ES-I3 (cell line): Measurements from ENCODE around the gene CCDC28A.

Experiments used
- H3K36me3 ChIP-seq: 2 replicates; pipeline ENCODE4 v1.6.1; 2013; ENCODE audit warnings: mild to moderate bottlenecking, low read length, control low read depth, moderate library complexity; ENCODE audit not compliant: insufficient read depth
- H3K4me1 ChIP-seq: 2 replicates; pipeline ENCODE4 v1.6.1; 2013; ENCODE audit warnings: mild to moderate bottlenecking, control low read depth, low read length; ENCODE audit not compliant: insufficient read depth
- H3K9ac ChIP-seq: 2 replicates; pipeline ENCODE4 v1.6.1; 2013; ENCODE audit warnings: low read depth, mild to moderate bottlenecking, low read length, moderate library complexity
- H3K9me3 ChIP-seq: 2 replicates; pipeline ENCODE4 v1.6.1; 2013; ENCODE audit warnings: mild to moderate bottlenecking, low read length, moderate library complexity; ENCODE audit not compliant: control insufficient read depth, insufficient read depth

CCDC28A gene

GRCh38 chr6:138774370-138774769, 801 bp downstream of the CCDC28A start:
- Histone ChIP-seq H3K4me1 (peaks cover 6% of the 10 kb centered on the region; the same call in 1 of the 2 replicates), H3K36me3 (no peaks in the 10 kb centered on the region), H3K9ac (peak overlapping the region; percentile 81; the same call in 1 of the 2 replicates), H3K9me3 (no peaks in the 10 kb centered on the region)

DNA sequence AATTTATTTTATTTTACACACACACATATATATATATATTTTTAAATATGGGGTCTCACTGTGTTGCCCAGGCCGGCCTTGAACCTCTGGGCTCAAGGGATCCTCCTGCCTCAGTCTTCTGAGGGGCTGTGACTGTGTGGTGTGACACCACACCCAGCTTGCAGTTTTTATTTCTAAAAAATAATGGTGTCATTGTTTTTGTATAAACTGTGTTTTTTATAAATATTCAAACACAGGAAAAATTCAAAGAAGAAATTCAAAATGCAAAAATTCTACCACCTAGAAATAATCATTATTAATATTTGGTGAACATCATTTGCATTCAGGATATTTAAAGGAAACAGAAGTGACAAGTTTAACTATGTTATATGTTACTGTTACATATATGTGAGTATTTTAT, 3.1 kb downstream of the CCDC28A start:
- Histone ChIP-seq H3K36me3 (no peaks in the 10 kb centered on the region), H3K9me3 (no peaks in the 10 kb centered on the region), H3K4me1 (peaks cover 6% of the 10 kb centered on the region; the same call in 1 of the 2 replicates), H3K9ac (no peak overlapping the region)

GRCh38 chr6:138778331-138778730, 4.8 kb downstream of the CCDC28A start:
- Histone ChIP-seq H3K9ac (no peak overlapping the region), H3K36me3 (no peaks in the 10 kb centered on the region), H3K9me3 (no peaks in the 10 kb centered on the region), H3K4me1 (peaks cover 6% of the 10 kb centered on the region; the same call in 1 of the 2 replicates)

DNA sequence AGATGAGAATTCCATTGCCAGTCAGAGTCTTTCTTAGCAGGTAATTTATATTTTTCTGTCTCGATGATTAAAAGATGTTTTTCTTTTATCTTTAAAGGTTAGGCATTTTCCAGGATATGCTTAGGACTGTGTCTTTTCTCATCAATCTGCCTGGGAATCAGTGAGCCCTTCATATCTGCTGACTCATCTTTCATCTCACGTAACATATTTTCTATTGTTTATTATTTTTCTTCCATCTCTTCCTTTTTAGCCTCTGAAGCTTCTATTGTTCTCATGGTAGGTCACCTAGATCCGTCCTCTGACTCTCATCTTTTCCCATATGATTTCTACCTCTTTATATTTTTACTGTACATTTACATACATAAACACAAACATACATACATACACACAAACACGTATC, 8.7 kb downstream of the CCDC28A start:
- Histone ChIP-seq H3K4me1 (no peaks in the 10 kb centered on the region), H3K9me3 (no peaks in the 10 kb centered on the region), H3K9ac (no peak overlapping the region), H3K36me3 (no peaks in the 10 kb centered on the region)

DNA sequence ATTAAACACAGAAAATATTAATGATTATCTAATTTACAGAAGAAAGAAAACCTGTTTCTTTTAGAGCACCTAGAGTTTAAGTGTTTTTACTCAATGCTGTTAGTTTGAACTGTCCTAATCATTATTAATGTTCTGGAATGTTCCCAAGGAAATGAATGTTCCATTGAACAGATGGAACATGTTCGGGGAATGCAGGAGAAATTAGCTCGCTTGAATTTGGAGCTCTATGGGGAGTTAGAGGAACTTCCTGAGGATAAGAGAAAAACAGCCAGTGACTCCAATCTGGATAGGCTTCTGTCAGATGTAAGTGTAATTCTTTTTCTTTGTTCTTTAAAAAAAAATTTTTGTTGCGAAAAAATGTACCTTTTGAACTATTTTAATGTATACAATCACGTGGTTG, 11.5 kb downstream of the CCDC28A start:
- Histone ChIP-seq H3K9me3 (no peaks in the 10 kb centered on the region), H3K4me1 (no peaks in the 10 kb centered on the region), H3K36me3 (no peaks in the 10 kb centered on the region), H3K9ac (no peak overlapping the region)

- no peak overlapping the region for H3K9ac ChIP-seq
- H3K4me1 ChIP-seq, result no peaks in the 10 kb centered on the region
Observed at GRCh38 chr6:138785980-138786379, 12.4 kb downstream of the CCDC28A start.

GRCh38 chr6:138787138-138787537, 13.6 kb downstream of the CCDC28A start:
- H3K9me3 ChIP-seq, result no peaks in the 10 kb centered on the region
- no peaks in the 10 kb centered on the region for H3K4me1 ChIP-seq
- no peaks in the 10 kb centered on the region for H3K36me3 ChIP-seq
- no peak overlapping the region for H3K9ac ChIP-seq

More at GRCh38 chr6:138785980-138786379, 12.4 kb downstream of the CCDC28A start:
- Histone ChIP-seq H3K9me3 (no peaks in the 10 kb centered on the region), H3K36me3 (no peaks in the 10 kb centered on the region)

DNA sequence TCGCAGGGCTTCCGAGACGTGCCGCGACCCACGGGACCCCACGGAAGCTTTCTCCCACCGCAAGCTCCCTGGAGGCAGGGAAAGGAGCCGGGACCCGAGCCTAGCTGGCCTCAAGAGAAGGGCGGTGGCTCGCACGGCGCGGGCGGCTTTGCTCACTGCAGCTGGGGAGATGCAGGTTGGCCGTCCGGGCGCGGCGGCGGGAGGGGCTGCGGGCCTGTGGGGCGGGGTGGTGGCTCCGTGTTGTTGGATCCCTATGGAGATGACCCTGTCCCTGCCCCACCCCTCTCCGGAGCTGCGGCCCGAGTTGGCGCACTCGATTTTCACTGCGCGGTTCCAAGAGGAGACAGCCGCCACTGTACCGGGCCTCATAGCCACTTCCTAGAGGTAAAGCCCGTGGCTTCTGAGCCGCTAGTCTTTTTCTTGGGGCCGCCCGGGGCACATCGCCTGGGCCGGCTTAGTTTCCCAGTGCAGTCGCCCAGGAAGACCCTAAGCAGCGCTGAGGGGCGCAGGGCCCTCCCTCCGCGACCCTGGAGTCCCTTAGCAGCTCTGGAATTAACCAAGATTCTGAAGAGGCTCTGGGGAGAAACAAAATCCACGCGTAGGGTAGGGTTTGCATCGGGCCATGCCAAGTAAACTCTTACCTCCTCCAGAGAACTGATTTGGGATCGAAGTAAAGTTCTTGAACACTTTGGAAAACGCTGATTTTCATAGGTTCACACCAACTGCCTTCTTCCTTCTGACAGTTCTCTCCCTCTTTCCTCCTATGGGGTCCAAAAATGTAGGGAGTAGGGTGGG, 22.4 kb downstream of the CCDC28A start, which contains the start of gene ECT2L:
Gene ECT2L, plus strand, starts transcription at position 279 of the 795 bp plus-strand sequence. CDS start 17,188 bp downstream, outside the sequence.
- H3K9me3 ChIP-seq, result peaks cover 3% of the 10 kb centered on the region; the same call in 1 of the 2 replicates
- H3K9ac ChIP-seq, result peak within 1 kb of the TSS; percentile 72
- no peaks in the 10 kb centered on the region for H3K36me3 ChIP-seq
- H3K4me1 ChIP-seq, result no peaks in the 10 kb centered on the region; the same call in 1 of the 2 replicates

DNA sequence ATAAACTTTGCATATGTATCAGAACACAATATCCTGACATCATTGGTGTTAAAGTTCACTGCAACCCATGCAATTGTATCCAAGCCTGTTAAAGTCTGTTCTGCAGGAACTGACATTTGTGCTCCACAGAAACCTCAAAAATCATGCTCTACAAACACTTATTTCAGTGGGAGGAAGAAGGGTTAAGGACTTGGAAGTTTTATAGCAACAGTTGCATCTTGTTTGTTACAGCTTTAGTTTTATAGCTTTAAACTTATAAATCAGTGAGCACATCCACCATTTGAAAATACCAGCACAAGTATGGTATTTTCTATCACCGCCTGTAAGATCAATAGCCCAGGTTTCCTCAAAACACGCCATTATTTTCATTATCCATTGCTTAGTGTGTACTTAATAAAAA, 23.2 kb downstream of the CCDC28A start:
- Histone ChIP-seq H3K4me1 (no peaks in the 10 kb centered on the region; the same call in 1 of the 2 replicates), H3K9ac (no peak overlapping the region), H3K36me3 (no peaks in the 10 kb centered on the region), H3K9me3 (peaks cover 3% of the 10 kb centered on the region; the same call in 1 of the 2 replicates)

GRCh38 chr6:138797806-138798446, 24.4 kb downstream of the CCDC28A start:
- Histone ChIP-seq H3K9me3 (peaks cover 3% of the 10 kb centered on the region; the same call in 1 of the 2 replicates), H3K4me1 (no peaks in the 10 kb centered on the region; the same call in 1 of the 2 replicates), H3K9ac (no peak overlapping the region), H3K36me3 (no peaks in the 10 kb centered on the region)

GRCh38 chr6:138800377-138801150, 27.0 kb downstream of the CCDC28A start:
- Histone ChIP-seq H3K9me3 (peaks cover 3% of the 10 kb centered on the region; the same call in 1 of the 2 replicates), H3K36me3 (no peaks in the 10 kb centered on the region), H3K9ac (no peak overlapping the region)

DNA sequence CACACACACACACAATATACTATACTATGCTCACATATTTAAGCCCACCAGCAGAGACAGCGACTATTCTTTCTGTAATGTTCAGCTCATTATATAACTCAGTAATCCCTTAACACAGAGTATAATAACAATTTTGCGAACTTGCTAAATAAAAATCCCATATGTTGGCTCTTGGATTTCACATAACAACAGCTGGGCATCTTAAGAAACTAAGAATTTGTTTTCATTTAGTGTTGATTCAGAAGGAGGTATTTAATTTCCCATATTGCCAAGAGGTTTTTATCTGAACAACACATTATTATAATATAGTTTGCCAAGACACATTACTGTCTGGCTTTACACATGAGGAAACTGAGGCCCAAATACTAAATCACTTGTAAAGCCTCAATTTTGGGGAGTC, 29.8 kb downstream of the CCDC28A start:
- Histone ChIP-seq H3K4me1 (no peaks in the 10 kb centered on the region), H3K9ac (no peak overlapping the region), H3K36me3 (no peaks in the 10 kb centered on the region), H3K9me3 (peaks cover 3% of the 10 kb centered on the region; the same call in 1 of the 2 replicates)

More at GRCh38 chr6:138800377-138801150, 27.0 kb downstream of the CCDC28A start:
- no peaks in the 10 kb centered on the region; the same call in 1 of the 2 replicates for H3K4me1 ChIP-seq

- Histone ChIP-seq H3K36me3 (no peaks in the 10 kb centered on the region), H3K9me3 (peaks cover 3% of the 10 kb centered on the region; the same call in 1 of the 2 replicates), H3K4me1 (no peaks in the 10 kb centered on the region), H3K9ac (no peak overlapping the region)
Observed at GRCh38 chr6:138803861-138804260, 30.3 kb downstream of the CCDC28A start.
